ENCODE results near the gene SDHC.

The SDHC gene

GRCh38 chr1:161314201-161314981 is at the start of gene SDHC:
SDHC (plus strand) TSS chr1:161314381; CDS start chr1:161314406, 25 bp downstream.
- H3K9ac ChIP-seq (ENCODE audit: low read depth, low read length): peak within 1 kb of the TSS; percentile 89
- H3K9me3 ChIP-seq (ENCODE audit: control insufficient read depth, insufficient read depth, low read length): no peaks in the 10 kb centered on the region
- H3K4me1 ChIP-seq (ENCODE audit: insufficient read depth, low read length): peaks cover 10% of the 10 kb centered on the region
- no peaks in the 10 kb centered on the region for H3K36me3 ChIP-seq (ENCODE audit: insufficient read depth, low read length)

GRCh38 chr1:161265305-161265704 is 48.9 kb upstream of the SDHC start:
- Histone ChIP-seq H3K4me1 (ENCODE audit: insufficient read depth, low read length) (peaks cover 21% of the 10 kb centered on the region), H3K36me3 (ENCODE audit: insufficient read depth, low read length) (no peaks in the 10 kb centered on the region), H3K9ac (ENCODE audit: low read depth, low read length) (no peak overlapping the region), H3K9me3 (ENCODE audit: control insufficient read depth, insufficient read depth, low read length) (no peaks in the 10 kb centered on the region)

- Histone ChIP-seq H3K4me1 (ENCODE audit: insufficient read depth, low read length) (peaks cover 19% of the 10 kb centered on the region), H3K36me3 (ENCODE audit: insufficient read depth, low read length) (no peaks in the 10 kb centered on the region), H3K9ac (ENCODE audit: low read depth, low read length) (no peak overlapping the region), H3K9me3 (ENCODE audit: control insufficient read depth, insufficient read depth, low read length) (no peaks in the 10 kb centered on the region)
Measured at GRCh38 chr1:161266202-161266601, 48.0 kb upstream of the SDHC start.

- Histone ChIP-seq H3K4me1 (ENCODE audit: insufficient read depth, low read length) (peaks cover 16% of the 10 kb centered on the region), H3K9ac (ENCODE audit: low read depth, low read length) (no peak overlapping the region), H3K9me3 (ENCODE audit: control insufficient read depth, insufficient read depth, low read length) (no peaks in the 10 kb centered on the region), H3K36me3 (ENCODE audit: insufficient read depth, low read length) (no peaks in the 10 kb centered on the region)
Measured at GRCh38 chr1:161266836-161267235, 47.3 kb upstream of the SDHC start.

GRCh38 chr1:161267321-161267720 is 46.9 kb upstream of the SDHC start:
- peaks cover 16% of the 10 kb centered on the region for H3K4me1 ChIP-seq (ENCODE audit: insufficient read depth, low read length)

GRCh38 chr1:161273402-161273801 is 40.8 kb upstream of the SDHC start:
- Histone ChIP-seq H3K9ac (ENCODE audit: low read depth, low read length) (no peak overlapping the region), H3K36me3 (ENCODE audit: insufficient read depth, low read length) (no peaks in the 10 kb centered on the region), H3K9me3 (ENCODE audit: control insufficient read depth, insufficient read depth, low read length) (no peaks in the 10 kb centered on the region)

More at GRCh38 chr1:161267321-161267720, 46.9 kb upstream of the SDHC start:
- Histone ChIP-seq H3K9me3 (ENCODE audit: control insufficient read depth, insufficient read depth, low read length) (no peaks in the 10 kb centered on the region), H3K9ac (ENCODE audit: low read depth, low read length) (no peak overlapping the region), H3K36me3 (ENCODE audit: insufficient read depth, low read length) (no peaks in the 10 kb centered on the region)

GRCh38 chr1:161274874-161275273 is 39.3 kb upstream of the SDHC start:
- Histone ChIP-seq H3K9ac (ENCODE audit: low read depth, low read length) (no peak overlapping the region), H3K9me3 (ENCODE audit: control insufficient read depth, insufficient read depth, low read length) (no peaks in the 10 kb centered on the region), H3K36me3 (ENCODE audit: insufficient read depth, low read length) (no peaks in the 10 kb centered on the region), H3K4me1 (ENCODE audit: insufficient read depth, low read length) (no peaks in the 10 kb centered on the region)

More at GRCh38 chr1:161273402-161273801, 40.8 kb upstream of the SDHC start:
- H3K4me1 ChIP-seq (ENCODE audit: insufficient read depth, low read length): no peaks in the 10 kb centered on the region

GRCh38 chr1:161282991-161283390 is 31.2 kb upstream of the SDHC start:
- Histone ChIP-seq H3K36me3 (ENCODE audit: insufficient read depth, low read length) (no peaks in the 10 kb centered on the region), H3K9me3 (ENCODE audit: control insufficient read depth, insufficient read depth, low read length) (no peaks in the 10 kb centered on the region), H3K9ac (ENCODE audit: low read depth, low read length) (no peak overlapping the region), H3K4me1 (ENCODE audit: insufficient read depth, low read length) (peaks cover 4% of the 10 kb centered on the region)

- no peak overlapping the region for H3K9ac ChIP-seq (ENCODE audit: low read depth, low read length)
- no peaks in the 10 kb centered on the region for H3K36me3 ChIP-seq (ENCODE audit: insufficient read depth, low read length)
- H3K9me3 ChIP-seq (ENCODE audit: control insufficient read depth, insufficient read depth, low read length): no peaks in the 10 kb centered on the region
- peaks cover 4% of the 10 kb centered on the region for H3K4me1 ChIP-seq (ENCODE audit: insufficient read depth, low read length)
Measured at GRCh38 chr1:161285113-161285512, 29.1 kb upstream of the SDHC start.

- Histone ChIP-seq H3K9ac (ENCODE audit: low read depth, low read length) (no peak overlapping the region), H3K36me3 (ENCODE audit: insufficient read depth, low read length) (no peaks in the 10 kb centered on the region), H3K9me3 (ENCODE audit: control insufficient read depth, insufficient read depth, low read length) (no peaks in the 10 kb centered on the region), H3K4me1 (ENCODE audit: insufficient read depth, low read length) (peaks cover 4% of the 10 kb centered on the region)
Measured at GRCh38 chr1:161285521-161285920, 28.7 kb upstream of the SDHC start.

- Histone ChIP-seq H3K36me3 (ENCODE audit: insufficient read depth, low read length) (no peaks in the 10 kb centered on the region), H3K4me1 (ENCODE audit: insufficient read depth, low read length) (peaks cover 8% of the 10 kb centered on the region), H3K9me3 (ENCODE audit: control insufficient read depth, insufficient read depth, low read length) (no peaks in the 10 kb centered on the region), H3K9ac (ENCODE audit: low read depth, low read length) (no peak overlapping the region)
Measured at GRCh38 chr1:161287482-161288054, 26.6 kb upstream of the SDHC start.

GRCh38 chr1:161290779-161291178 is 23.4 kb upstream of the SDHC start:
- H3K9ac ChIP-seq (ENCODE audit: low read depth, low read length): no peak overlapping the region
- 0 out of 2 replicates have a peak, but pooled peaks cover 4% of the 10 kb centered on the region for H3K4me1 ChIP-seq (ENCODE audit: insufficient read depth, low read length)
- no peaks in the 10 kb centered on the region for H3K36me3 ChIP-seq (ENCODE audit: insufficient read depth, low read length)
- no peaks in the 10 kb centered on the region for H3K9me3 ChIP-seq (ENCODE audit: control insufficient read depth, insufficient read depth, low read length)

GRCh38 chr1:161297415-161297814 is 16.8 kb upstream of the SDHC start:
- Histone ChIP-seq H3K9ac (ENCODE audit: low read depth, low read length) (no peak overlapping the region), H3K4me1 (ENCODE audit: insufficient read depth, low read length) (peaks cover 3% of the 10 kb centered on the region; the same call in 1 of the 2 replicates), H3K36me3 (ENCODE audit: insufficient read depth, low read length) (no peaks in the 10 kb centered on the region), H3K9me3 (ENCODE audit: control insufficient read depth, insufficient read depth, low read length) (no peaks in the 10 kb centered on the region)

GRCh38 chr1:161298116-161298515 is 16.1 kb upstream of the SDHC start:
- H3K9me3 ChIP-seq (ENCODE audit: control insufficient read depth, insufficient read depth, low read length): no peaks in the 10 kb centered on the region
- H3K36me3 ChIP-seq (ENCODE audit: insufficient read depth, low read length): no peaks in the 10 kb centered on the region
- no peak overlapping the region for H3K9ac ChIP-seq (ENCODE audit: low read depth, low read length)
- H3K4me1 ChIP-seq (ENCODE audit: insufficient read depth, low read length): peaks cover 3% of the 10 kb centered on the region; the same call in 1 of the 2 replicates

GRCh38 chr1:161299347-161299746 is 14.8 kb upstream of the SDHC start:
- Histone ChIP-seq H3K36me3 (ENCODE audit: insufficient read depth, low read length) (no peaks in the 10 kb centered on the region), H3K9me3 (ENCODE audit: control insufficient read depth, insufficient read depth, low read length) (no peaks in the 10 kb centered on the region), H3K4me1 (ENCODE audit: insufficient read depth, low read length) (peaks cover 8% of the 10 kb centered on the region; the same call in 1 of the 2 replicates), H3K9ac (ENCODE audit: low read depth, low read length) (no peak overlapping the region)

All from ES-I3 (cell line).